HAP-1 (cell line): ENCODE results near the gene ZDBF2.
"Not testable (repeated sequence)": the region's sequence is repeated elsewhere in the genome, so short reads cannot be mapped to it uniquely, and the experiment has no call there.

ENCODE experiments used
- DNase-seq, 2 experiments: peaks; one replicate each; pipeline ENCODE4 v3.0.0-alpha.2; 2016 to 2020; ENCODE audit warnings: low spot score in 2 of 2
- H3K27me3 ChIP-seq: fragments of 250-450 bp; sonication (Bioruptor Pico); 2 replicates; pipeline ENCODE4 v1.5.1; 2020; ENCODE audit warnings: low read depth, mild to moderate bottlenecking, moderate library complexity
- H3K36me3 ChIP-seq: fragments of 250-450 bp; sonication (Bioruptor Pico); replicated peaks from 2 replicates; pipeline ENCODE4 v1.5.1; 2020; ENCODE audit warnings: mild to moderate bottlenecking
- H3K4me1 ChIP-seq: fragments of 250-450 bp; sonication (Bioruptor Pico); 2 replicates; pipeline ENCODE4 v1.5.1; 2020; ENCODE audit warnings: mild to moderate bottlenecking
- H3K4me3 ChIP-seq: fragments of 250-450 bp; sonication (Bioruptor Pico); 2 replicates; pipeline ENCODE4 v1.5.1; 2020; ENCODE audit warnings: mild to moderate bottlenecking, moderate library complexity
- H3K9me3 ChIP-seq: fragments of 250-450 bp; sonication (Bioruptor Pico); 2 replicates; pipeline ENCODE4 v1.5.1; 2020; ENCODE audit warnings: mild to moderate bottlenecking, moderate library complexity
- in situ Hi-C: fragments of 300-500 bp; cut with MboI; formaldehyde crosslinking; loops from 3 replicates; pipeline ENCODE4 v1.14.3; 2020; ENCODE audit warnings: low sequenced_read_pairs, inconsistent platforms, mixed read lengths

The ZDBF2 gene

DNA sequence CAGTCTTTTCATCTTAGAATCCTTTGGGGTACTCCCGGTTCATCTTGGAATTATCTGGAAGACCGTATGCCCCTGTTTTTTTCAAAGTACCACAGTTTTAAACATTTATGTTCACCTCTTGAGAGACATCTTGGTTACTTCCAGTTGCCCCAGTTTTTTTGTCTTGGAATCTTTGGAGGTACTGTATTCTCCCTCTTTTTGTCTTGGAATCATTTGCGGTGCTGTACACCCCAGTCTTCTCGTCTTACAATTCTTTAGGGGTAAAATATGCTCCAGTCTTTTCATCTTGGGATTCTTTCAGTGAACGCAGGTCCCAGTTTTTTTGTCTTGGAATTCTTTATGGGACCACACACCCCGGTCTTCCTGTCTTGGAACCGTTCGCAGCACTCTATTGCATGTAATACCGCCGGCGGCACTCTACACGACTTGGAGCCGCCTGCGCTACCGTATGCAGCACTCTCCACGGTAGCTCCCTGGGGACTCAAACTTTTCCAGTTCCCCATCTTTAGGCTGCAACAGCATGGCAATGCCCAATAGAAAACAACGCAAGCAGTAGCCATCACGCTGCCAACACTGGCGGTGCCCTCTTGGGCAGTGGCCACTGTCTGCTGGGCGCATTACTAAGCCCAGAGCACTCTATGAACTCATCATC, 21.2 kb upstream of the ZDBF2 start:
- Histone ChIP-seq H3K4me1 (no peaks in the 10 kb centered on the region), H3K9me3 (peaks cover 2% of the 10 kb centered on the region; the same call in 1 of the 2 replicates), H3K4me3 (no peak overlapping the region), H3K36me3 (no peaks in the 10 kb centered on the region), H3K27me3 (0 out of 2 replicates have a peak, but pooled peaks cover 3% of the 10 kb centered on the region)
- in situ Hi-C loops: no loop called here
- DNase-seq: no peak

DNA sequence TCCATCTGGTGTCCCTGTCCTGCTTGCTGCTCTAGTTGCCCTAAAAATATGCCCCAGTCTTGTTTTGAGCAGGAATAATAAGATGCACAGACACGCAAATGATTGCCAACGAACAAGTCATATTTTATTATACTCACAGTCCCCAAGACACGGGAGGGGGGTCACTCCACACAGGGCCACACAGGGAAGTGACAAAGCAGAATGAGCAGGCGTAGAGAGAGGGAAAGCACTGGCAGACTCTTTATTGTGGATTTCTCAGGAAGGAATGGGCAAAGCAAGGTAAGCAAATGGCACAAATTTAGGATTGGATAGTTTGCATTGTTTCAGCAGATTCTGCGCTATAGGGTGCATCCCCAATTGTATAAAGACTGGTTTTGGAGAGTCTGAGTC, 20.7 kb upstream of the ZDBF2 start:
- in situ Hi-C loops: no loop called here
- Histone ChIP-seq H3K27me3 (0 out of 2 replicates have a peak, but pooled peaks cover 3% of the 10 kb centered on the region), H3K9me3 (peaks cover 2% of the 10 kb centered on the region; the same call in 1 of the 2 replicates), H3K4me1 (no peaks in the 10 kb centered on the region), H3K4me3 (no peak overlapping the region), H3K36me3 (no peaks in the 10 kb centered on the region)
- no peak for DNase-seq

DNA sequence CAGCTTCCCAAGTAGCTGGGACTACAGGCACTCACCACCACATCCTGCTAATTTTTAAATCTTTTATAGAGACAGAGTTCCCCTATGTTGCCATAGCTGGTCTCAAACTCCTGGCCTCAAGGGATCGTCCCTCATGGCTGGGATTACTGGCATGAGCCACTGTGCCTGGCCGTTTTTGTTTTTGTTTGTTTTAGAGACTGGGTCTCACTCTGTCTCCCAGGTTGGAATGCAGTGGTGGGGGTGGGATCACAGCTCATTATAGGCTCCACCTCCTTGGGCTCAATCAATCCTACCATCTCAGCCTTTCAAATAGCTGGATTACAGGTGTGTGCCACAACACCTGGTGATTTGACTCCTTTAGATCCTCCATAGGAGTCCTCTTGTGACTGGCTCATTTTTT, 19.5 kb upstream of the ZDBF2 start:
- Histone ChIP-seq H3K27me3 (0 out of 2 replicates have a peak, but pooled peaks cover 3% of the 10 kb centered on the region), H3K9me3 (peaks cover 2% of the 10 kb centered on the region; the same call in 1 of the 2 replicates), H3K36me3 (no peaks in the 10 kb centered on the region), H3K4me1 (no peaks in the 10 kb centered on the region), H3K4me3 (no peak overlapping the region)
- in situ Hi-C loops: no loop called here
- DNase-seq: no peak

DNA sequence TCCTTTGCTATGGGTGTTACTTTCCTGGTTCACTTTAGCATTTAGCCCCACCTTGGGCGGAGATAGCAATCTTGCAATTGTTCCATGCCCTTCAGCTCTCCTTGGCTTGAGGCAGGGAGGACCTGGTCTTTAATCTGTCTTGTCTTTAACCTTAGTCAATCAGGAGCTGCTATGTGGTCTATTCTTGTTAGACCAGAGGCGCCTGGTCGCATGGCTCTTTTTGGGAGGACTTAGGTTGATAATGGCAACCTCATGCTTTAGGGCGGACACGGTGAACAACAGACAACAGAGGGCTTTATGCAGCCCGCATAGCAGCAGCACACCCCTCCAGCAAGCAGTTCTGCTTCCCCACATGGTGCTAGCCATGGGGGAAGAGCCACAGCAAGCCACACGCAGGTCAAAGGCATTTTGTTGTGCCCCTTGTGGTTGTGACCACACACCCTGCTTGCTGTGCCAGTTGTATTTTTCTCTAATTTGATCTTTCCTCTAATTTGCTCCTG, 17.7 kb upstream of the ZDBF2 start:
- no peaks in the 10 kb centered on the region; the same call in 1 of the 2 replicates for H3K9me3 ChIP-seq
- peaks cover 9% of the 10 kb centered on the region for H3K4me1 ChIP-seq
- H3K27me3 ChIP-seq: 0 out of 2 replicates have a peak, but pooled peaks cover 3% of the 10 kb centered on the region
- H3K36me3 ChIP-seq: no peaks in the 10 kb centered on the region
- in situ Hi-C loops: no loop called here
- H3K4me3 ChIP-seq: no peak overlapping the region
- DNase-seq: no peak

DNA sequence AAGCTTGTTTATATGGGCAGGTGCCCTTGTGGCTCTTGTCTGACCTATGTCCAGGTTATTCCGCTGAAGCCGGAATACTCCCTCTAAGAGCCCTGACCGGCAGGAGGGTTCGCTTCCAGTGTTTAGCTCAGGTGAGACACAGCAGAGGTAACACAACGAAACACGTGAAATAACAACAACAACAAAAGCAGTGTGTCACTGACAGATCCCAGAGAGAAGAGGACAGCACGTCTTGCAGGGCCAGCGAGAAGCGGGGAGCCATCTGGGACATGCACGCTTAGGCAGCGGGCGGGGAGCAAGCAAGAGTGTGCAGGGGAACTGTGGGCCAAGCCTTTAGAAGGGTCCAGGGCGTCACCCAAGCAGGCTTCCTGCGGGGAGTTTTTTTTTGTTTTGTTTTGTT, 17.1 kb upstream of the ZDBF2 start:
- H3K9me3 ChIP-seq: no peaks in the 10 kb centered on the region; the same call in 1 of the 2 replicates
- DNase-seq: no peak
- in situ Hi-C loops: no loop called here
- H3K4me3 ChIP-seq: no peak overlapping the region
- H3K27me3 ChIP-seq: 0 out of 2 replicates have a peak, but pooled peaks cover 3% of the 10 kb centered on the region
- H3K4me1 ChIP-seq: peaks cover 9% of the 10 kb centered on the region
- no peaks in the 10 kb centered on the region for H3K36me3 ChIP-seq

DNA sequence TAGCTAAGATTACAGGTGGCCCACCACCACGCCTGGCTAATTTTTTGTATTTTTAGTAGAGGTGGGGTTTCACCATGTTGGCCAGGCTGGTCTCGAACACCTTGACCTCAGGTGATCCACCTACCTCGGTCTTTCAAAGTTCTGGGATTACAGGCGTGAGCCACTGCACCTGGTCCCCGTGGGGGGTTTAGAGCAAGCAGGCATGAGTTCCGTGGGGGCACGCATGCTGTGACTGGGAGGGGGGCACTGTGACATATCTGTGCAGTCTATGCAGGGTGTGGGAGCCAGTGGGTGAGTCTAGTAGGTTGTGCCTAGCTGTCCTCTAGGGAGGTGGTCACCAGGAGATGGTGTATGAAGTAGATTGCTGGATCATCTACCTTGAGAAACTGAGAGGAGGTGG, 16.6 kb upstream of the ZDBF2 start:
- DNase-seq: no peak
- no peak overlapping the region for H3K4me3 ChIP-seq
- H3K27me3 ChIP-seq: 0 out of 2 replicates have a peak, but pooled peaks cover 3% of the 10 kb centered on the region
- in situ Hi-C loops: no loop called here
- H3K4me1 ChIP-seq: peaks cover 9% of the 10 kb centered on the region
- no peaks in the 10 kb centered on the region for H3K36me3 ChIP-seq
- no peaks in the 10 kb centered on the region; the same call in 1 of the 2 replicates for H3K9me3 ChIP-seq

DNA sequence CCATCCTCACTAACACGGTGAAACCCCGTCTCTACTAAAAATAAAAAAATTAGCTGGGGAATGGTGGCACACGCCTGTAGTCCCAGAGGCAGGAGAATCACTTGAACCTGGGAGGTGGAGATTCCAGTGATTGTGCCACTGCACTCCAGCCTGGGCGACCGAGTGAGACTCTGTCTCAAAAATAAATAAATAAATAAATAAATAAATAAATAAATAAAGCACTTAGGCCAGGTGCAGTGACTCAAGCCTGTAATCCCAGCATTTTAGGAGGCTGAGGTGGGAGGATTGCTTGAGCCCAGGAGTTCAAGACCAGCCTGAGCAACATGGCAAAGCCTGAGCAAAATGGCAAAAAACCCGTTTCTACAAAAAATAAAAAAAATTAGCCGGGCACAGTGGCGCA, 15.8 kb upstream of the ZDBF2 start:
- in situ Hi-C loops: not testable (repeated sequence)

DNA sequence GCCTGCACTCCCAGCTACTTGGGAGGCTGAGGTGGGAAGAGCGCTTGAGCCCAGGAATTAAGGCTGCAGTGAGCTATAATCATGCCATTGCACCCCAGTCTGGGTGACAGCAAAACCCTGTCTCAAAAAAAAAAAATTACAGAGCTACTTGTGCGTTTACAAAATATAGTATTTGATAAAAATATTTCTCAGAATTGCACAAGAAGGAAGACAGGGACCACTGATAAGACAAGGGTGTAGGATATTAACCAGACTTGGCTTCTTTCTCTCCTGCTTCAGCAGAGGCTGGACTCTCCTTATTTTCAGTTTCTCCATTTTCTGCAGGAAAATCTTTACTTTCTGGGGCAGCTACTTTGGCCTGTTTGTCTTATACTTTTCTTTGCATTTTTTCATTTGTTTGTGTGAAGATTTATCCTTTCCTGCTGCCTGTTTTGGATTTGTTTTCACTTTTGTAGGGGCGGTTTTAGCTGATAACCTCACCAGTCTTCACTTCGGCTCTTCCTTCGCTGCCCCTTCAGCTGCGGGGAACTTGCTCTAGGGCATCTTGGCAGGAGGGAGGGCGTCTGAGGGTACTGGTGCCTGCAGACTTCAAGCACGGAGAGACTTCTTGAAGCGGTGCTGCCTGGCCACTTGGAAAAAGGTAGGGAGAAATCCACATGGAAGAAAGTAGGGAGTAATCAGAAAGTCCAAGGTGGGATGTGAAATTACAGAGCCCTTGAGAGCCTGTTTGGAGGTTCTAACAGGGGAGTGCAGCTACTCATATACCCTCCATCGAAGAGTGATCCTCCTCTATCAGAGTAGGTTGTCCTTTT, 14.9 kb upstream of the ZDBF2 start:
- H3K36me3 ChIP-seq: no peaks in the 10 kb centered on the region
- DNase-seq: no peak
- no peaks in the 10 kb centered on the region for H3K9me3 ChIP-seq
- H3K27me3 ChIP-seq: 0 out of 2 replicates have a peak, but pooled peaks cover 3% of the 10 kb centered on the region
- in situ Hi-C loops: no loop called here
- H3K4me3 ChIP-seq: no peak overlapping the region
- H3K4me1 ChIP-seq: peaks cover 9% of the 10 kb centered on the region

More for the DNA sequence above, 15.8 kb upstream of the ZDBF2 start:
- H3K27me3 ChIP-seq, H3K4me1 ChIP-seq, H3K36me3 ChIP-seq, H3K4me3 ChIP-seq, H3K9me3 ChIP-seq, DNase-seq: not testable (repeated sequence)

DNA sequence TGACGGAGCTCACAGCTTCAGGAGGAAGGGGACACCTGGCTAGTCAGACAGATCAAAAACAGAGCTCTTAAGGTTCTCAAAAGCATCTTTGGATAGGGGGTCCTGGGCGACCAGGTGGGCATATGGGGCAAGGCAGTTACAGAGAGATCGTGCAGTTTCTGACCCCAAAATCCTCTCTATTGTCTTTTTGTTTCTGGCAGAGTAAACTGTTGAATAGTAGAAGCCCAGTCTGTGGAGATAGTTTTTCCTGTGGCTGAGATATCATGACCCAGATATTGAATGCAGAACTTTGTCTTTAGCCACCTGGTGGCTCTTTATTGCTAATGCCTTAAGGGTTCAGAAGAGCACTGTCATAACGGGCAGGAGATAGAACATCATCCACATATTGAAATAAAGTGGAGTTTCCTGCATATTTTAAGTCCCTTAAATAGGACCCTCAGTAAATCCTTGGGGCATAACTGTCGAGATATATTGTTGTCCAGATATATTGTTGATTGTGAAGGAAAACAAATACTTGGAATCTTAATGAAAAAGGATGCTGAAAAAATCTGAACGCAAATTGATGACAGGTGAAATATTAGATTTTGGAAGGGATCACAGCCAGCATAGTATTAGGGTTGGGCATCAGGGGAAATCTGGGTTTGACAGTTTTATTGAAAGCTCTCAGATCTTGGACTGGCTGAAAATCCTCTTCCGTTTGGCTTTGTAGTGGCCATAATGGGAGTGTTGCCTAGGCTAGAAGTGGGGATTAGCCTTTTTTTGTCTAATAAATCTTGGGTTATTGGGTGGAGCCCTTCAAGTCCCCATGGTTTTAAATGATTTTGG, 14.1 kb upstream of the ZDBF2 start:
- H3K36me3 ChIP-seq: no peaks in the 10 kb centered on the region
- no peak overlapping the region for H3K4me3 ChIP-seq
- H3K27me3 ChIP-seq: peaks cover 4% of the 10 kb centered on the region; the same call in 1 of the 2 replicates
- DNase-seq: peak; percentile 44 to 61
- H3K9me3 ChIP-seq: no peaks in the 10 kb centered on the region
- H3K4me1 ChIP-seq: peaks cover 9% of the 10 kb centered on the region
- in situ Hi-C loops: no loop called here

DNA sequence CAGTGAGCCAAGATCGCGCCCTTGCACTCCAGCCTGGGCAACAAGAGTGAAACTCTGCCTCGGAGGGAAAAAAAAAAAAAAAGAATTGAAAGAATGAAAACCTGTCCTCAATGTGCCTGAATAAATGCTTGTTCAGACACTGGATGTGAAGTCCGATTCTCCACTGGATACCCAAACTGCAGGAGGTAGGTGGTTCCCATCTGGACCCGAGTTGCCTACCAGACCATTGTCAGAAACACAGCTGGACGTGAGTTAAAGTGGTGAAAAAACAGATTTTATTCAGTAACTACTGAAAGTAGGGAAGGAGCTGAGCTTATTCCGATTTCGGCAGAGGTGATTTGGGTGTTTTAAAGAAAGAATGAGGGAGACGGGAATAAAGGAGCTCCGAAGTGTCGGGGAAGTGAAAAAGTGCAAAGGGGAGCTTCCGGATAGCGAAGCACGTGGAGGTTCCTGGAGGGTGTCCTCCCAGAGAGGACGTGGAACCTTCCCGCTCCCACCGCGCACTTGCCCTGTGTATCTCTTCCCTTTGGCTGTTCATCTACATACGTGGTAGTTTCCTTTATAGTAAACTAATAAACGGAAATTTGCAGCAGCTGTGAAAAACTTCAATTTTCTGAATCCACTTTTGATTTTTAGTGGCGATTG, 10.4 kb upstream of the ZDBF2 start:
- H3K4me3 ChIP-seq: no peak overlapping the region
- H3K27me3 ChIP-seq: peaks cover 3% of the 10 kb centered on the region; the same call in 1 of the 2 replicates
- in situ Hi-C loops: no loop called here
- no peaks in the 10 kb centered on the region for H3K9me3 ChIP-seq
- no peak for DNase-seq
- peaks cover 9% of the 10 kb centered on the region for H3K4me1 ChIP-seq
- H3K36me3 ChIP-seq: no peaks in the 10 kb centered on the region

DNA sequence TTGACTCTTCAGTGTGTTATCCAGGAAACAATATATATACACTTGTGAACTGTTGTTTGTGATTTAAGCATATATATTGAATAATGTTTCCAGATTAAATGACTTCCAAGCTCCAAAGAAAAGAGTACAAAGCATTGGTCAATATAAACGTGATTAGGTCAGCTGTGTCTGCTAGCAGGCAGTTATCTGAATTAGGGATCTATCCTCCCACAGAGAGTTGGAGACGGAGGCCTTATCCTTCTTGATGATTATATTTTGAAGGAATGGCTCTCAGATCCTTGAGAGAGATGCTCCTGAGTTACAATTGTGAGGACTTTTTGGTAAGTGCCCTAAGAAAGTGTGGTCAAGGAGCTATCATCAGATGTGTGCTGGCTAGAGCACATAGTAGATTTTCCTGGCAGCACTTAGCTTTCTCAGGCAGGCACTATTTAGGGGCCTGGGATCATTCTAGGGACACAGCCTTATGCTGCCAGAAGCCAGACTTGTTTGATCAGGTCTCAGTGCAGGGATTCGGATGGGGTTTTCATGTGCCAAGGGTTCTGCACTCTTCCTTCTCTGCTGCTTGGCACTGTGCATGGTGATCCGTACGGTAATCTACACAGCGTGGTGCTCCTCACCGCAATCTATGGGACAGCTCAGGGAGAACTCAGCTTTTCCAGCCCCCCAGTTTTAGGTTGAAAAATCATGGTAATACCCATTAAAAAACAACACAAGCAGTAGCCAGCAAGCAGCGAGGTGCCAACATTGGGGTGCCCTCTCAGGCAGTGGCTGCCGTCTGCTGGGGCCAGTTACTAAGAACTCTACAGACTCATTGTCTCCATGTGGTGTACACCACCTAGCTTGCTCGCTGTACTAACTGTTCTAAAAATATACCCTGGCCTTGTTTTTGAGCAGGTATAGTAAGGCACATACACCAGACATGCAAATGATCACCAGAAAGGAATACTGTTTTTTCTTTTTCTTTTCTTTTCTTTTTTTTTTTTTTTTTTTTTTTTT, 8.0 kb upstream of the ZDBF2 start:
- no peak for DNase-seq
- H3K4me3 ChIP-seq: no peak overlapping the region
- in situ Hi-C loops: no loop called here
- H3K4me1 ChIP-seq: no peaks in the 10 kb centered on the region
- H3K27me3 ChIP-seq: peaks cover 3% of the 10 kb centered on the region; the same call in 1 of the 2 replicates
- H3K36me3 ChIP-seq: no peaks in the 10 kb centered on the region
- H3K9me3 ChIP-seq: no peaks in the 10 kb centered on the region

DNA sequence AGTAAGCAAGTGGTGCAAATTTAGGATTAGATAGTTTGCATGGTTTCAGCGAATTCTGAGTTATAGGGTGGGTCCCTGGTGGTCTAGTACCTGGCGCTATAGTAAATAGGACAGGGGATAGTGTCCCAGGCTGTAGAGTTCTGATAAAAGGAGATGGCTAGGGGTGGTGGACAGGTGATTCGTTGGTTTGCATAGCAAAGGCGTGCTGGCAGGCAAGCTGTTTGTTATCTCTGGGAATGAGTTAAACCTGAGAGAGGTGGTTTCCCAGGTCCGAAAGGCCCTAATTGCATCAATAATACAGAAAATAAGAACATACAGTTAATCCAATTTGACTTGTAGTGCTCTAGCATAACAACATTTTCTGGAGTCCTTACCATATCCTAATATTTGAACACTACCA, 6.9 kb upstream of the ZDBF2 start:
- in situ Hi-C loops: no loop called here
- H3K4me3 ChIP-seq: no peak overlapping the region
- peaks cover 3% of the 10 kb centered on the region; the same call in 1 of the 2 replicates for H3K27me3 ChIP-seq
- DNase-seq: no peak
- H3K36me3 ChIP-seq: no peaks in the 10 kb centered on the region
- no peaks in the 10 kb centered on the region for H3K4me1 ChIP-seq
- no peaks in the 10 kb centered on the region for H3K9me3 ChIP-seq
